A549 (cell line): ENCODE measurements around the gene TCAP. TPM values are rescaled to one million over a fixed set of nuclear protein-coding genes. Genes with fewer than 3 reads are reported as not detected.

Source experiments
- ATAC-seq, 2 experiments: fragments of 200-7000 bp in 1 of 2; fragments of >200 bp in 1 of 2; cut with Nextera tagmentation in 1 of 2; cut with Tn5 transposase in 1 of 2; 3 replicates each; pipeline versions ENCODE4 v1.8.0 to v1.9.1; 2018 to 2020; ENCODE audit warnings: mild to moderate bottlenecking in 1 of 2, moderate library complexity in 1 of 2
- CTCF ChIA-PET: fragments of 300-600 bp; sonication (Branson Sonifier 250); formaldehyde crosslinking; extraction: SDS; loops from one replicate; lab custom pipeline; 2021; ENCODE audit warnings: antibody characterized with exemption, inconsistent platforms; lab: Yijun Ruan, JAX
- POLR2A ChIA-PET: fragments of 350-600 bp; formaldehyde crosslinking; extraction: SDS; loops from one replicate; lab custom pipeline; 2021; ENCODE audit warnings: antibody characterized with exemption, inconsistent platforms; lab: Yijun Ruan, JAX
- DNase-seq, 2 experiments: peaks; one replicate each; pipeline versions ENCODE4 v3.0.0 to v3.0.0-alpha.2; 2011 to 2016; ENCODE audit warnings: low read depth in 1 of 2, low spot score in 1 of 2
- FAIRE-seq: peaks from 2 replicates; lab custom pipeline; 2011; peaks lifted over from hg19 to GRCh38; lab: Jason Lieb, UNC
- H3K27ac ChIP-seq, 2 experiments: fragments of >200 bp; sonication (Bioruptor Twin); formaldehyde crosslinking; 3 replicates each; pipeline ENCODE4 v1.5.1; 2016 to 2017
- H3K4me1 ChIP-seq: fragments of >200 bp; sonication (Bioruptor Twin); formaldehyde crosslinking; 3 replicates; pipeline ENCODE4 v1.6.1; 2016
- H3K4me2 ChIP-seq: fragments of >200 bp; sonication (Bioruptor Twin); formaldehyde crosslinking; 3 replicates; pipeline ENCODE4 v1.6.1; 2016
- H3K4me3 ChIP-seq: fragments of >200 bp; sonication (Bioruptor Twin); formaldehyde crosslinking; 3 replicates; pipeline ENCODE4 v1.5.1; 2016
- H3K9me3 ChIP-seq: fragments of >200 bp; sonication (Bioruptor Twin); formaldehyde crosslinking; 3 replicates; pipeline ENCODE4 v1.6.1; 2016
- BCL3 ChIP-seq: fragments of >200 bp; sonication (Bioruptor Twin); formaldehyde crosslinking; IDR thresholded peaks from 3 replicates; pipeline ENCODE4 v1.6.1; 2016
- EHMT2 ChIP-seq: fragments of 200-600 bp; sonication (generic); IDR thresholded peaks from 2 replicates; pipeline ENCODE4 v1.6.1; 2016; ENCODE audit warnings: antibody characterized with exemption, low read depth, mild to moderate bottlenecking, moderate library complexity
- ESRRA ChIP-seq: fragments of 150-350 bp; IDR thresholded peaks from 2 replicates; pipeline ENCODE4 v1.6.1; 2014; ENCODE audit warnings: mild to moderate bottlenecking, low read length, borderline replicate concordance
- FOSB ChIP-seq: fragments of 250-450 bp; sonication (Bioruptor Pico); IDR thresholded peaks from 2 replicates; pipeline ENCODE4 v1.5.0; 2020; ENCODE audit warnings: mild to moderate bottlenecking, moderate library complexity
- HOXB13 ChIP-seq: fragments of 250-450 bp; sonication (Bioruptor Pico); IDR thresholded peaks from 2 replicates; pipeline ENCODE4 v1.5.0; 2020; ENCODE audit warnings: low read depth, mild to moderate bottlenecking, moderate library complexity
- JUN ChIP-seq, 2 experiments: fragments of >200 bp; sonication (Bioruptor Twin); formaldehyde crosslinking; IDR thresholded peaks; 2 replicates in 1 of 2; 3 replicates in 1 of 2; pipeline ENCODE4 v1.6.1; 2016 to 2017
- KDM5A ChIP-seq: fragments of 200-600 bp; sonication (generic); IDR thresholded peaks from 2 replicates; pipeline ENCODE4 v1.6.1; 2016; ENCODE audit warnings: antibody characterized with exemption, mild to moderate bottlenecking
- MAFK ChIP-seq: fragments of 450-650 bp; IDR thresholded peaks from 2 replicates; pipeline ENCODE4 v1.6.1; 2014; ENCODE audit not compliant: partially characterized antibody
- PHF8 ChIP-seq: fragments of 200-600 bp; sonication (generic); IDR thresholded peaks from 2 replicates; pipeline ENCODE4 v1.6.1; 2016; ENCODE audit warnings: low read depth, mild to moderate bottlenecking, antibody characterized with exemption, moderate library complexity, borderline replicate concordance
- POLR2A ChIP-seq: IDR thresholded peaks from 2 replicates; pipeline ENCODE4 v1.6.1; 2012; ENCODE audit warnings: mild to moderate bottlenecking, low read length
- POLR2AphosphoS2 ChIP-seq: conservative IDR thresholded peaks from 2 replicates; pipeline ENCODE4 v1.6.1; 2012; ENCODE audit warnings: low read length, improper control_type of control experiment, inconsistent platforms
- RFX5 ChIP-seq: fragments of 450-650 bp; IDR thresholded peaks from 2 replicates; pipeline ENCODE4 v1.7.1; 2014; ENCODE audit warnings: antibody characterized with exemption, mild to moderate bottlenecking, moderate library complexity
- RNF2 ChIP-seq: fragments of 200-600 bp; sonication (generic); IDR thresholded peaks from 2 replicates; pipeline ENCODE4 v1.6.1; 2016; ENCODE audit warnings: low read depth, mild to moderate bottlenecking, antibody characterized with exemption, moderate library complexity, borderline replicate concordance
- SREBF2 ChIP-seq: fragments of 450-650 bp; IDR thresholded peaks from 2 replicates; pipeline ENCODE4 v1.6.1; 2014; ENCODE audit warnings: mild to moderate bottlenecking, moderate library complexity
- TFCP2L1 ChIP-seq: fragments of 250-450 bp; sonication (Bioruptor Pico); IDR thresholded peaks from 2 replicates; pipeline ENCODE4 v1.5.0; 2021; ENCODE audit warnings: mild to moderate bottlenecking
- USF2 ChIP-seq: fragments of 450-650 bp; IDR thresholded peaks from 2 replicates; pipeline ENCODE4 v1.6.1; 2014; ENCODE audit warnings: antibody characterized with exemption
- ZC3H11A ChIP-seq: fragments of 450-650 bp; IDR thresholded peaks from 2 replicates; pipeline ENCODE4 v1.6.1; 2014; ENCODE audit warnings: antibody characterized with exemption, mild to moderate bottlenecking
- WGBS: methylation state at CpG from one replicate; pipeline ENCODE4 v1.1.6; 2017; ENCODE audit errors: missing lambda C conversion rate; 5-methylcytosine and 5-hydroxymethylcytosine counted together
- polyA plus RNA-seq, 4 experiments: library from polyadenylated mRNA; depleted of rRNA in 3 of 4; stranded (reverse); fragments of >200 nt; fragmentation: RNase III in 1 of 4; extraction: RNeasy Plus Mini Kit Qiagen cat#74134 plus additional on column Dnase treatment in 1 of 4; gene quantifications; 2 replicates in 3 of 4; 3 replicates in 1 of 4; pipeline ENCODE4 v1.2.3, GENCODE V29; 2011 to 2017

Gene TCAP
- polyA plus RNA-seq, 2 of the 4 experiments (the other 2 are of a cell fraction): 0.41 to 1.2 TPM

- no peak for TF ChIP-seq TFCP2L1
Measured at GRCh38 chr17:39699818-39700147, 34.6 kb downstream of the TCAP start, which contains the start of gene ERBB2 (continued).

GRCh38 chr17:39700148-39700987 is 35.2 kb downstream of the TCAP start:
- Histone ChIP-seq H3K4me3 (peak overlapping the region; percentile 78), H3K4me1 (peaks cover 59% of the 10 kb centered on the region), H3K9me3 (no peaks in the 10 kb centered on the region), H3K4me2 (peak overlapping the region; percentile 81), H3K27ac (peak overlapping the region; percentile 79 to 97)
- no peak for TF ChIP-seq MAFK
- no peak for TF ChIP-seq RFX5
- TF ChIP-seq PHF8: peak; percentile 39; the same call in 1 of the 2 replicates
- no peak for TF ChIP-seq TFCP2L1
- 0 out of 3 replicates have a peak, but pooled peaks have one; percentile 8 for TF ChIP-seq BCL3
- 0 out of 2 replicates have a peak, but pooled peaks have one; percentile 50 for TF ChIP-seq FOSB (CRISPR knock-in tag)
- TF ChIP-seq JUN (IDR thresholded peaks at IDR 0.05): peak in 1 of 2 experiments; percentile 75; a peak in 2 of 5 replicates
- no peak for TF ChIP-seq EHMT2
- WGBS: 7% methylated on average over 24 of the region's 57 CpGs
- CTCF ChIA-PET: interaction anchor here (0.6 to 50.7 kb wide), 16 partner anchors 8 to 63 kb away, joined by 3 to 1391 read pairs (median 6); partner anchors contain the start of genes MIEN1, PGAP3, PNMT and PPP1R1B
- FAIRE-seq (no peak), ATAC-seq (peak; percentile 51 to 62), DNase-seq (peak in 1 of 2 experiments; percentile 66)
- POLR2A ChIA-PET: interaction anchor here (0.8 to 2.7 kb wide), 11 partner anchors 8 to 48 kb away, joined by 3 to 60 read pairs (median 4); partner anchors contain the start of genes MIEN1 and PGAP3

- no peak for FAIRE-seq
- Histone ChIP-seq H3K9me3 (no peaks in the 10 kb centered on the region), H3K4me3 (peak overlapping the region; percentile 78), H3K27ac (peak overlapping the region; percentile 79 to 97), H3K4me2 (peak overlapping the region; percentile 81), H3K4me1 (peaks cover 64% of the 10 kb centered on the region)
- ATAC-seq: peak in 1 of 2 experiments; percentile 8; a peak in 2 of 6 replicates
- peak; percentile 36 to 65 for DNase-seq
- CTCF ChIA-PET: interaction anchor here (0.6 to 50.7 kb wide), 12 partner anchors 9 to 129 kb away, joined by 3 to 1391 read pairs (median 8); partner anchors contain the start of genes MIEN1, PNMT, PPP1R1B and STARD3
- WGBS: 61% methylated on average over 10 of the region's 10 CpGs
- TF ChIP-seq SREBF2 (no peak), JUN (IDR thresholded peaks at IDR 0.05) (no peak), RNF2 (no peak)
- POLR2A ChIA-PET: interaction anchor here (2.6 to 2.7 kb wide), 2 partner anchors 13 to 29 kb away, joined by 42 to 60 read pairs; partner anchors contain the start of genes MIEN1 and PGAP3
Measured at GRCh38 chr17:39701012-39701783, 36.0 kb downstream of the TCAP start.

GRCh38 chr17:39701784-39702422 is 36.8 kb downstream of the TCAP start:
- TF ChIP-seq KDM5A (no peak), POLR2AphosphoS2 (no peak), HOXB13 (CRISPR knock-in tag) (no peak), ZC3H11A (no peak), USF2 (no peak), ESRRA (no peak), POLR2A (no peak)
- TF ChIP-seq, all 56 proteins: peak for 0
- peaks cover 66% of the 10 kb centered on the region for H3K4me1 ChIP-seq
- POLR2A ChIA-PET: no interaction called here

More at GRCh38 chr17:39701784-39702422, 36.8 kb downstream of the TCAP start:
- Histone ChIP-seq H3K4me2 (peak overlapping the region; percentile 81), H3K4me3 (no peak overlapping the region), H3K9me3 (no peaks in the 10 kb centered on the region), H3K27ac (peak overlapping the region; percentile 21 to 61; a peak in 2 of 6 replicates)
- no peak; a peak in 1 of 6 replicates for ATAC-seq
- 77% methylated on average over 4 of the region's 4 CpGs for WGBS
- no peak for DNase-seq
- FAIRE-seq: no peak
- CTCF ChIA-PET: interaction anchor here (0.6 to 50.7 kb wide), 8 partner anchors 10 to 128 kb away, joined by 3 to 1391 read pairs (median 7); partner anchors contain the start of genes MIEN1, PPP1R1B, STARD3 and TCAP
